ENCODE results near the gene ZNRF2. TPM values are rescaled to one million over a fixed set of nuclear protein-coding genes. Genes with fewer than 3 reads are reported as not detected.

The ZNRF2 gene
- total RNA-seq, 1 experiment from 2014 or later, result 24.7 TPM

DNA sequence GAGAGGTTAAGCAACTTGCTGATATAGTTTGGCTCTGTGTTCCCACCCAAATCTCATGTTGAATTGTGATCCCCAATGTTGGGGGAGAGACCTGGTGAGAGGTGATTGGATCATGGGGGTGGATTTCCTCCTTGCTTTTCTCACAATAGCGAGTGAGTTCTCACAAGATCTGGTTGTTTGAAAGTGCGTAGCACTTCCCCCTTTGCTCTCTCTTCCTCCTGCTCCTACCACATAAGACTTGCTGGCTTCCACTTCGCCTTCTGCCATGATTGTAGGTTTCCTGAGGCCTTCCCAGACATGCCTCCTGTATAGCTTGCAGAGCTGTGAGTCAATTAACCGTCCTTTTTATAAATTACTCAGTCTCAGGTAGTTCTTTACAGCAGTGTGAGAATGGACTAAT, 13.5 kb upstream of the ZNRF2 start:
- intact Hi-C loops (cut with micrococcal nuclease; ENCODE audit: unreplicated experiment), result loop anchor here (10.0 kb wide), 1 partner anchor 396 kb away; no protein-coding TSS in a partner anchor

GRCh38 chr7:30272126-30272525, 12.3 kb upstream of the ZNRF2 start:
- POLR2A ChIA-PET (ENCODE audit: unreplicated experiment), result no interaction called here
- Histone ChIP-seq H3K27me3 (ENCODE audit: insufficient read depth, low read depth) (no peaks in the 10 kb centered on the region), H3K9me2 (ENCODE audit: insufficient read depth) (no peaks in the 10 kb centered on the region), H4K20me1 (ENCODE audit: insufficient read depth) (no peaks in the 10 kb centered on the region), H3K36me3 (ENCODE audit: low read depth) (no peaks in the 10 kb centered on the region), H3K27ac (no peak overlapping the region), H2AFZ (no peak overlapping the region), H3K79me2 (ENCODE audit: low read depth) (no peaks in the 10 kb centered on the region), H3K4me1 (replicated peaks; ENCODE audit: insufficient read depth) (no peaks in the 10 kb centered on the region), H3F3A (ENCODE audit: insufficient read depth, low read depth) (no peaks in the 10 kb centered on the region), H3K4me3 (no peak overlapping the region), H3K4me2 (no peak overlapping the region), H3K9me3 (ENCODE audit: insufficient read depth, low read depth) (no peaks in the 10 kb centered on the region)
- TF ChIP-seq, protein P1, sequence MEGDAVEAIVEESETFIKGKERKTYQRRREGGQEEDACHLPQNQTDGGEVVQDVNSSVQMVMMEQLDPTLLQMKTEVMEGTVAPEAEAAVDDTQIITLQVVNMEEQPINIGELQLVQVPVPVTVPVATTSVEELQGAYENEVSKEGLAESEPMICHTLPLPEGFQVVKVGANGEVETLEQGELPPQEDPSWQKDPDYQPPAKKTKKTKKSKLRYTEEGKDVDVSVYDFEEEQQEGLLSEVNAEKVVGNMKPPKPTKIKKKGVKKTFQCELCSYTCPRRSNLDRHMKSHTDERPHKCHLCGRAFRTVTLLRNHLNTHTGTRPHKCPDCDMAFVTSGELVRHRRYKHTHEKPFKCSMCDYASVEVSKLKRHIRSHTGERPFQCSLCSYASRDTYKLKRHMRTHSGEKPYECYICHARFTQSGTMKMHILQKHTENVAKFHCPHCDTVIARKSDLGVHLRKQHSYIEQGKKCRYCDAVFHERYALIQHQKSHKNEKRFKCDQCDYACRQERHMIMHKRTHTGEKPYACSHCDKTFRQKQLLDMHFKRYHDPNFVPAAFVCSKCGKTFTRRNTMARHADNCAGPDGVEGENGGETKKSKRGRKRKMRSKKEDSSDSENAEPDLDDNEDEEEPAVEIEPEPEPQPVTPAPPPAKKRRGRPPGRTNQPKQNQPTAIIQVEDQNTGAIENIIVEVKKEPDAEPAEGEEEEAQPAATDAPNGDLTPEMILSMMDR (conservative IDR thresholded peaks at IDR 0.05), result no peak
- no peak for TF ChIP-seq EZH2 (IDR thresholded peaks at IDR 0.05; ENCODE audit: low read depth)
- intact Hi-C loops (cut with micrococcal nuclease; ENCODE audit: unreplicated experiment), result loop anchor here (10.0 kb wide), 1 partner anchor 397 kb away; no protein-coding TSS in a partner anchor
- no TSS peak for BruUV-seq (replicated peaks)
- CTCF ChIA-PET, result no interaction called here
- no peak for DNase-seq

More for the DNA sequence above, 13.5 kb upstream of the ZNRF2 start:
- H3F3A ChIP-seq (ENCODE audit: insufficient read depth, low read depth), result no peaks in the 10 kb centered on the region
- no peak overlapping the region for H2AFZ ChIP-seq
- no peak overlapping the region for H3K4me3 ChIP-seq
- CTCF ChIA-PET, result no interaction called here
- no peak for DNase-seq
- H3K9me2 ChIP-seq (ENCODE audit: insufficient read depth), result no peaks in the 10 kb centered on the region
- H3K79me2 ChIP-seq (ENCODE audit: low read depth), result no peaks in the 10 kb centered on the region
- no peaks in the 10 kb centered on the region for H3K9me3 ChIP-seq (ENCODE audit: insufficient read depth, low read depth)
- no peaks in the 10 kb centered on the region for H3K27me3 ChIP-seq (ENCODE audit: insufficient read depth, low read depth)
- H3K4me1 ChIP-seq (replicated peaks; ENCODE audit: insufficient read depth), result no peaks in the 10 kb centered on the region
- TF ChIP-seq, protein P1 (conservative IDR thresholded peaks at IDR 0.05), result no peak
- TF ChIP-seq EZH2 (IDR thresholded peaks at IDR 0.05; ENCODE audit: low read depth), result no peak
- no peak overlapping the region for H3K27ac ChIP-seq
- H3K4me2 ChIP-seq, result no peak overlapping the region
- H4K20me1 ChIP-seq (ENCODE audit: insufficient read depth), result no peaks in the 10 kb centered on the region
- BruUV-seq (replicated peaks), result no TSS peak
- no peaks in the 10 kb centered on the region for H3K36me3 ChIP-seq (ENCODE audit: low read depth)
- POLR2A ChIA-PET (ENCODE audit: unreplicated experiment), result interaction anchor here (0.6 kb wide), 2 partner anchors 182 to 705 kb away, joined by 5 to 6 read pairs; no protein-coding TSS in a partner anchor

DNA sequence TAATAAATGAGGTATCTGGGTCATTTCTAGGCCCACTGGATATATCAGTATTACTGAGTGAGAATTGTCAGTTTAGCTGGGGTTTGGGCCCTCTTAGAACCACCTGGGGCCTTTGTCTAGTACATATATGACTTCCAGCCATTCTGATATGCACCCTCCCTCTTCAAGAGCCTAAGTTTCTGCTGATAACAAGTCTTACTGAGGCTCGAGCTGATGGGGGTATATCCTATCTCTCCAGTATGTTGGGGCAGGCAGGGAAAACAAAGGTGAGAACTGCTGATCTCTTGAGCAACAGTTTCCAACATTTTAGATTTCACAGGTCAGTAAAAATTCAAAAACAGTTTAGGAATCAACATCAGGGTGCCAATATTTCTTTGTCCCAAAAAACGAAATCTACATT, 10.8 kb upstream of the ZNRF2 start:
- no peak for TF ChIP-seq EZH2 (IDR thresholded peaks at IDR 0.05; ENCODE audit: low read depth)
- TF ChIP-seq, protein P1 (conservative IDR thresholded peaks at IDR 0.05), result no peak
- no peaks in the 10 kb centered on the region for H3F3A ChIP-seq (ENCODE audit: insufficient read depth, low read depth)
- H3K9me3 ChIP-seq (ENCODE audit: insufficient read depth, low read depth), result no peaks in the 10 kb centered on the region
- no peaks in the 10 kb centered on the region for H3K79me2 ChIP-seq (ENCODE audit: low read depth)
- CTCF ChIA-PET, result interaction anchor here (0.5 kb wide), 1 partner anchor 110 kb away, joined by 9 read pairs; no protein-coding TSS in a partner anchor
- no peak overlapping the region for H3K27ac ChIP-seq
- no peaks in the 10 kb centered on the region for H4K20me1 ChIP-seq (ENCODE audit: insufficient read depth)
- no peak for DNase-seq
- no peak overlapping the region for H2AFZ ChIP-seq
- no peaks in the 10 kb centered on the region for H3K9me2 ChIP-seq (ENCODE audit: insufficient read depth)
- POLR2A ChIA-PET (ENCODE audit: unreplicated experiment), result interaction anchor here (0.7 kb wide), 1 partner anchor 205 kb away, joined by 13 read pairs; no protein-coding TSS in a partner anchor
- no peak overlapping the region for H3K4me2 ChIP-seq
- intact Hi-C loops (cut with micrococcal nuclease; ENCODE audit: unreplicated experiment), result loop anchor here (10.0 kb wide), 1 partner anchor 399 kb away; no protein-coding TSS in a partner anchor
- H3K36me3 ChIP-seq (ENCODE audit: low read depth), result no peaks in the 10 kb centered on the region
- H3K4me3 ChIP-seq, result no peak overlapping the region
- no peaks in the 10 kb centered on the region for H3K27me3 ChIP-seq (ENCODE audit: insufficient read depth, low read depth)
- BruUV-seq (replicated peaks), result no TSS peak
- no peaks in the 10 kb centered on the region for H3K4me1 ChIP-seq (replicated peaks; ENCODE audit: insufficient read depth)

Data from PC-9 (cell line).